Muscle layer of colon (tissue), 2 donors: ENCODE data around the gene DPP6.

ENCODE experiments used
- H3K27ac ChIP-seq: one replicate; pipeline ENCODE4 v1.7.0; 2013; ENCODE audit warnings: low read depth, mild to moderate bottlenecking, low read length, moderate library complexity
- H3K27me3 ChIP-seq, 2 donors: one replicate each; pipeline ENCODE4 v1.7.0; 2013; ENCODE audit warnings: low read length in 2 of 2, mild to moderate bottlenecking in 2 of 2; ENCODE audit not compliant: insufficient read depth in 2 of 2, control insufficient read depth in 1 of 2
- H3K36me3 ChIP-seq: one replicate; pipeline ENCODE4 v1.7.0; 2013; ENCODE audit warnings: mild to moderate bottlenecking, low read length; ENCODE audit not compliant: insufficient read depth
- H3K4me1 ChIP-seq: one replicate; pipeline ENCODE4 v1.7.0; 2013; ENCODE audit warnings: mild to moderate bottlenecking, low read length; ENCODE audit not compliant: insufficient read depth
- H3K4me3 ChIP-seq, 2 donors: one replicate each; pipeline ENCODE4 v1.7.0; 2013; ENCODE audit warnings: low read length in 2 of 2, low read depth in 1 of 2, mild to moderate bottlenecking in 1 of 2, moderate library complexity in 1 of 2
- H3K9ac ChIP-seq: one replicate; pipeline ENCODE4 v1.7.0; 2013; ENCODE audit warnings: low read length
- H3K9me3 ChIP-seq: one replicate; pipeline ENCODE4 v1.7.0; 2013; ENCODE audit warnings: mild to moderate bottlenecking, low read length
- donor health status: abdominal sarcoma.
- donor health status: Adenocarcinoma of cecum.

DPP6 gene

GRCh38 chr7:154837622-154838021 is 785.4 kb downstream of the DPP6 start:
- H3K4me1 ChIP-seq: peaks cover 5% of the 10 kb centered on the region
- H3K27me3 ChIP-seq: no peaks in the 10 kb centered on the region
- no peak overlapping the region for H3K4me3 ChIP-seq
- no peaks in the 10 kb centered on the region for H3K9me3 ChIP-seq
- H3K36me3 ChIP-seq: no peaks in the 10 kb centered on the region
- H3K9ac ChIP-seq: no peak overlapping the region
- no peak overlapping the region for H3K27ac ChIP-seq

GRCh38 chr7:154840086-154840485 is 787.9 kb downstream of the DPP6 start:
- Histone ChIP-seq H3K4me1 (peaks cover 8% of the 10 kb centered on the region), H3K27ac (no peak overlapping the region), H3K36me3 (no peaks in the 10 kb centered on the region), H3K4me3 (no peak overlapping the region), H3K27me3 (no peaks in the 10 kb centered on the region), H3K9me3 (no peaks in the 10 kb centered on the region), H3K9ac (no peak overlapping the region)

- Histone ChIP-seq H3K36me3 (no peaks in the 10 kb centered on the region), H3K27ac (no peak overlapping the region), H3K9ac (no peak overlapping the region), H3K4me3 (peak overlapping the region in 1 of 2 donors; percentile 16), H3K9me3 (no peaks in the 10 kb centered on the region), H3K27me3 (no peaks in the 10 kb centered on the region), H3K4me1 (peaks cover 8% of the 10 kb centered on the region)
Measured at GRCh38 chr7:154841731-154842331, 789.6 kb downstream of the DPP6 start.

DNA sequence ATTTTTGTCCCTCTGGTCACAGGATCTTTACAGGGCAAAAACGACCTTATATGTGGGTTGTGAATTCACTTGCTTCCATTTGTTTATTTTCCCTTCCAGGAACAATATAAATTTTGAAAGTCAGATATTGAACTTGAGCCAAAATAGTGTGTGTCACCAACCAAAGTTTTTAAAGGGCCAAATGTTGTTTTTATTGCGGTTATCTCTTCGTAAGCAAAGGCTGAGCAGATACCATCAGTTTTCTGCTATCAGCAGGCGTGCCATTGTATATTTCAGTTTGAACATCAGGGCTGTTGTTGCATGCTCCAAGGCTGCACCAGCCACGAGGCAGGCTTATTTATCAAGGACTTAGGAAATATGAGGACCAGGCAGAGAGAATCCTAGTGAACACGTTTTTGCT is 790.4 kb downstream of the DPP6 start:
- Histone ChIP-seq H3K27me3 (no peaks in the 10 kb centered on the region), H3K4me3 (no peak overlapping the region), H3K27ac (no peak overlapping the region), H3K4me1 (peaks cover 8% of the 10 kb centered on the region), H3K36me3 (no peaks in the 10 kb centered on the region), H3K9ac (no peak overlapping the region), H3K9me3 (no peaks in the 10 kb centered on the region)

- H3K4me1 ChIP-seq: peaks cover 8% of the 10 kb centered on the region
- H3K9me3 ChIP-seq: no peaks in the 10 kb centered on the region
- no peak overlapping the region for H3K4me3 ChIP-seq
- no peaks in the 10 kb centered on the region for H3K27me3 ChIP-seq
- H3K27ac ChIP-seq: no peak overlapping the region
- no peak overlapping the region for H3K9ac ChIP-seq
- H3K36me3 ChIP-seq: no peaks in the 10 kb centered on the region
Measured at GRCh38 chr7:154843670-154844237, 791.6 kb downstream of the DPP6 start.

- Histone ChIP-seq H3K36me3 (no peaks in the 10 kb centered on the region), H3K4me1 (peaks cover 8% of the 10 kb centered on the region), H3K27me3 (no peaks in the 10 kb centered on the region), H3K9ac (no peak overlapping the region), H3K4me3 (no peak overlapping the region), H3K27ac (no peak overlapping the region), H3K9me3 (no peaks in the 10 kb centered on the region)
Measured at GRCh38 chr7:154844499-154844898, 792.3 kb downstream of the DPP6 start.

DNA sequence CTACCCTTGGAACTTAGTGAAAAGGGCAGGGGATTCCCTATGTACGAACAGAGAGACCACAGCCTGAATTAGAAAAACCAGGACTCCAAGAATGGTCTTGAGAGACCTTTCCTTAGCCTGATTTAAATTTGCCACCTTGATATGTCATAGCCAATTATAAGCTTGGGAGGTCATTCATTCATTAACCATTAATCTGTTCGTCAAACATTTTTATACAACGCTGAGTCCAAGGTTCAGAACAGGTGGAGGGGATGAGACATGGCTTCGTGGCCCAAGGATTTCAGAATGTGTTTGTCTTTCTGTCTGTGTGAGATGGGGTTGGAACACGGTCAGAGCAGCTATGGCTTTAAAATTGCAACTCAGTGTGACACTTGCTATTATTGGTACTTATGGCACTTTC is 792.8 kb downstream of the DPP6 start:
- H3K27ac ChIP-seq: no peak overlapping the region
- no peaks in the 10 kb centered on the region for H3K27me3 ChIP-seq
- peaks cover 8% of the 10 kb centered on the region for H3K4me1 ChIP-seq
- H3K9ac ChIP-seq: no peak overlapping the region
- H3K36me3 ChIP-seq: no peaks in the 10 kb centered on the region
- no peaks in the 10 kb centered on the region for H3K9me3 ChIP-seq
- H3K4me3 ChIP-seq: no peak overlapping the region

DNA sequence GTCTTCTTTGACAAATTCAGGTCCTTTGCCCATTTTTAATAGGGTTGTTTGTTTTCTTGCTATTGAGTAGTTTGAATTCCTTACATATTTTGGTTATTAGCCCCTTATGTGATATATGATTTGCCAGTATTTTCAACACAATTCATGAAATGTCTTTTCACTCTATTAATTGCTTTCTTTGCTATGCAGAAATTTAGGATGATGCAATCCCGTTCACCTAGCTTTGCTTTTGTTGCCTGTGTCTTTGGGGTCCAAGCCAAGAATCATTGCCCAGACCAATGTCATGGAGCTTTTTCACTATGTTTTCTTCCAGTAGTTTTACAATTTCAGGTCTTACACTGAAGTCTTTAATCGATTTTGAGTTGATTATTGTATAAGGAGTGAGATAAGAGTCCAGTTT is 796.3 kb downstream of the DPP6 start:
- no peaks in the 10 kb centered on the region for H3K36me3 ChIP-seq
- no peak overlapping the region for H3K9ac ChIP-seq
- no peak overlapping the region for H3K4me3 ChIP-seq
- H3K4me1 ChIP-seq: no peaks in the 10 kb centered on the region
- H3K27ac ChIP-seq: no peak overlapping the region
- no peaks in the 10 kb centered on the region for H3K27me3 ChIP-seq
- H3K9me3 ChIP-seq: no peaks in the 10 kb centered on the region

GRCh38 chr7:154852205-154852604 is 800.0 kb downstream of the DPP6 start:
- Histone ChIP-seq H3K27me3 (no peaks in the 10 kb centered on the region), H3K4me3 (no peak overlapping the region), H3K9me3 (no peaks in the 10 kb centered on the region), H3K27ac (no peak overlapping the region), H3K36me3 (no peaks in the 10 kb centered on the region), H3K9ac (no peak overlapping the region), H3K4me1 (peaks cover 3% of the 10 kb centered on the region)

DNA sequence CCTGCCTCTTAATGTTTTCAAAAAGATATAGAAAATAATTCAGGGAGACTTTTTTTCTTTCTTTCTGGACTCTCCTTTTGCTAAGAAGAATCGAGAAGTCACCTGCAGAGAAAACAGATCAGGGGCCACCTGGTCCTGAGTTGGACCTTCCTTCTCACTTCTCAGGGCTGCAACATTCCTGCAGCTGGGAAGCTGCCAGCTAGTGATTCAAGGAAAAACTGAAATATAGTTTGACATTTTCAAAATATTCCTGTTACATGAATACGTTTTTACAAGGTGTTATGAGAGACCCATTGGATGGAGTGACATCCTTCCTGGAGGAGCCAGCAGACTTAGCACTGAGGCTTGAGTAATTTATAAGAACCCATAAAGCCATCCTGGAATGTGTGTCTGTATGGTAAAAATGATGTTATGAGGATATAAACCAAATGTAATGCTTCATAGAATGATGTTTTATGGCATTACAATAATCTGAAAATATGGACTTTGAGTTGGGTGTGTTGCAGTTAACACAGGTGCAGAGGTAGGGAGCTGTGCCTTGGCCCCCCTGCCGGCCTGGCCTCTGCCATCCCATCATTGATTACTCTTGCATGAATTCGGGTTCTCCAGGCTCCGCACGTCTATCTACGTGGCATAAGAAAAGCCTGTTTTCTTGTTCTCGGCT is 801.0 kb downstream of the DPP6 start:
- no peak overlapping the region for H3K27ac ChIP-seq
- H3K27me3 ChIP-seq: no peaks in the 10 kb centered on the region
- no peak overlapping the region for H3K4me3 ChIP-seq
- H3K9me3 ChIP-seq: no peaks in the 10 kb centered on the region
- no peak overlapping the region for H3K9ac ChIP-seq
- peaks cover 4% of the 10 kb centered on the region for H3K4me1 ChIP-seq
- H3K36me3 ChIP-seq: no peaks in the 10 kb centered on the region

DNA sequence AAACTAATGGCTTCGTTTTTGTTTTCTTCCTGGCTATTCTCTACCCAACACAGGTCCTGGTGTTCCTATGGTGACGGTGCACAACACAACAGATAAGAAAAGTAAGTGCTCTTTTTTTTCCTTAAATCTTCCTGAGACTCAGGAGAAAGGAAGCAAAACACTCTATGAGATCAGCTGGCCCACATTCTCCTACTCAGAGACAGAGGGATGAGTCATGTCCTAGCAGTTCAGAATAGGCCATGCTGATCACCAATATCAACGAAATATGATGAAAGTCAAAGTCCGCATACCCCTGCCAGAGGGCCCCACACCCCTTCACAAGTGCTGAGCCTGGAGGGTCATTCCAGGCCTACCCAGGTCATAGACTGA is 801.5 kb downstream of the DPP6 start:
- Histone ChIP-seq H3K36me3 (no peaks in the 10 kb centered on the region), H3K27ac (no peak overlapping the region), H3K9me3 (no peaks in the 10 kb centered on the region), H3K9ac (no peak overlapping the region), H3K4me1 (peaks cover 4% of the 10 kb centered on the region), H3K27me3 (no peaks in the 10 kb centered on the region), H3K4me3 (no peak overlapping the region)

DNA sequence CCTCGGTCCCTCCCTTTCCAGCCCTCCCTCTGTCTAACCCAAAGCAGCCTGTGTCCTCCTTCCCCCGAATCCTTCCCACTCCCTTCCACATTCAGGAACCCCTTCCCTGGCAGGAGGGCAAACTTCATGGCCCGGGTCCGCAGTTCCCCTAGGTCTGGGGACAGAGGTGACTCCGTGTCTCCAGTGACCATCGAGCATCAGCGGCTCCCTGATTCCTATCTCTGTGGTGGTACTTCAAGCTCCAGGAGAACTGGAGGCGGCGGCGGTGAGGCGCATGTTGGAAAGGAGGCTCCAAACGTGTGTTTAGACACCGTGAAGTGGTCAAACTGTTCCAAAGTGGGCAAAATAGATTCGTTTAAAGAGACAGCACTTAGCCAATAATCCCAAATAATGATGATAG is 802.6 kb downstream of the DPP6 start:
- no peak overlapping the region for H3K4me3 ChIP-seq
- no peaks in the 10 kb centered on the region for H3K36me3 ChIP-seq
- H3K27me3 ChIP-seq: no peaks in the 10 kb centered on the region
- no peaks in the 10 kb centered on the region for H3K9me3 ChIP-seq
- H3K27ac ChIP-seq: no peak overlapping the region
- H3K4me1 ChIP-seq: peaks cover 4% of the 10 kb centered on the region
- H3K9ac ChIP-seq: no peak overlapping the region
